DMS114 treated with DMSO at 0.1 percent for 48 hours (cell line): ENCODE results near the gene CDH4.

Source experiments
- DNase-seq: peaks from one replicate; lab custom pipeline; 2025; ENCODE audit not compliant: unreplicated experiment; lab: John Stamatoyannopoulos, UW

CDH4 gene

DNA sequence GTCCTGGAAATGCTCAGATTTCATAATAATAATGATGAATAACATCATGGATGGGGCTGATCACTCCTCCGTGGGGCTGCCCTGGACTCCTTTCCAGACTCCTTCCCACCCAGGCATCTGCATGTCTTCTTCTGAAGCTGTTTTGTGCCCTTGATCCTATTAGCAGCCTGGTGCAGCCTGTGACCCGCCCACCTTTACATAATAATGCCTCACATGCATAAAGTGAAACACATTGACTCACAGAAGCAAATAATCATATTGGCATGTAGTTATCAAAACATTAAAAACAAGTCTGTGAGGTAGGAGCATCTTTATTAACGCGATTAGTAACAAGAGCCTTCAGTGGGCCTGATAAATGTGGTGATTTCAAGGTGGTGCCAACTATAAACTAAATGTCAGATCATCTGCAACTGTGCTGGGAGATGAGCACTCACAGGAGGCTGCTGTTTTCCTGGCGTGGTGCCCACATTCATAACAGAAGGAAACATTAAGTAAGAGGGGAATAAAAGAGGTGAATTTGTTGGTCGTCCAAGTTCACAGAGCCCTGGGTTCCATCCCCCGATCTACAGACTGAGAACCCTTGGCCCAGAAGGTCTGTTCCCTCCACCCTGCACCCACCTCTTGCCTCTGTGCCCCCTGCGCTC lies 344.7 kb downstream of the CDH4 start:
- no peak for DNase-seq

GRCh38 chr20:61597996-61598395 lies 345.9 kb downstream of the CDH4 start:
- no peak for DNase-seq

- DNase-seq = no peak
These were observed 346.5 kb downstream of the CDH4 start for GRCh38 chr20:61598586-61598985.

GRCh38 chr20:61599061-61599531 lies 347.0 kb downstream of the CDH4 start:
- no peak for DNase-seq

DNA sequence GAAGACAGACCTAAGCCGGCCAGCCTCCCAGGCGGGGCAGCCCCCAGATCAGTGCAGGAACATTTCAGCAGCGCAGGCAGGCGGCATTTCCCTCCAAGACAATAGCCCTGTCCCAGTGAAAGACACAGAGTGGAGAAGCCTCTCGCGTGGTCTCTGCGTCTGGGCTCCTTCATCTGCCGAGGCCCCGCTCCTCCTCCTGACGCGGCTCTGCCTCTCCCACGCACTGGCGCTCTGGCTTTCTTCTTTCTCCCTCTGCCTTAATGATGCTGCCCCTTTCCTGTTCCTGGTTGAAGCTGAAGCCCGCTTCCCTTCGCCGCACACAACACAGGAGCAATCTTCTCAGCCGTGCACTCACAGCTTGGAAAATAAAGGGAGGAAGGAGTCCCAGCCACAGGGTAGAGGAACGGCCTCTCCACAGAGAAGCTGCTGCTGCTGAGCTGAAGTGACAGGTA lies 347.5 kb downstream of the CDH4 start:
- no peak for DNase-seq

GRCh38 chr20:61600016-61600415 lies 348.0 kb downstream of the CDH4 start:
- no peak for DNase-seq

DNA sequence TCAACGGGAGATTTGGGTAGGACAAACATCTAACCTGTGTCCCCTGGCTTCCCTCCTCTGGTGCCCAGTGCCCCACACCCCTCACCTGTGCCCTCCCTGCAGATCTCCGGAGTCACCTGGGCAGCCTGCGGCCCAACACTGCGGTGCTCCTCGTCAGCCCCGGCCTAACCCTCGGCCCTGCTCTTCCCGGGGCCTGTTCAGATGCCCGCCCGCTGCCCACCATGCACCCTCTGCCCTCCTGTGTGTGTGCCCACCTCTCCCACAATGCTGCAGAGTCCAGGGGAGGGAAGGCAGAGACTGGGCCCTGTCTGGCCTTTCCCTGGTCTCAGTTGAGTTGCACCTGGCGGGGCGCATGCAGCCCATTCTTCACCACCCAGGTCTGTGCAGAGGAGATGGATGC lies 349.3 kb downstream of the CDH4 start:
- DNase-seq = no peak

- DNase-seq = no peak
These were observed 349.8 kb downstream of the CDH4 start for GRCh38 chr20:61601853-61602252.

GRCh38 chr20:61603715-61604114 lies 351.7 kb downstream of the CDH4 start:
- DNase-seq = no peak

DNA sequence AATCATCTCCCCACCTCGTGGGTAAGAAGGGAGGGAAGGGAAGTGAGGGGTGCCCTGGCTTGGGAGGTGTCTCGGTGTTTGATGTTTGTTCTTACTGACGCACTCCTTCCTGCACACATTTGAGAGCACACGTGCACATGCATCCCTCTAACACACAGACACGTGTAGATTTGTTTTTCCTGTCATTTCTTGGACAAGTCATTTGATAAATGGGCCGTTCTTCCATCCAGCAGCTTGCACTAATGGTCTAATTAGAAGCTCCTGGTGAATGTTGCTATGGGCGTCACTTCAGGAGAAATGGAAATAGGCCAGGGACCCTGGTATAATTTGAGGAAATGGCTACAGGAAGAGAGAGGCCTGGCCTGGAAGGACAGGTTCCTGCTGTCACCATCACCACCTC lies 352.5 kb downstream of the CDH4 start:
- DNase-seq = no peak

DNA sequence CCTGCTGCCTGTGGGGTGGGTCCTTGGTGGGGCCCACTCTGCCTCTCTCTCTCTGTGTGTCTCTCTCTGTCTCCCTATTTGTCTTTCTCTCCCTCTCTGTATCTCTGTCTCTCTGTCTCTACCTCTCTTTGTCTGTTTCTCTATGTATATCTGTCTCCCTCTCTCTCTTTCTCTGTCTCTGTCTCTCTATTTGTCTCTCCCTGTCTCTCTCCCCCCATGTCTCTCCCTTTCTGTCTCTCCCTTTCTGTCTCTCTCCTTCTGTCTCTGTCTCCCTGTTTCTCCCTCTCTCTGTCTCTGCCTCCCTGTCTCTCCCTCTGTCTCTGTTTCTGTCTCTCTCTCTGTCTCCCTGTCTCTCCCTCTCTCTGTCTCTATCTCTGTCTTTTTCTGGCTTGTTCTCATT lies 353.2 kb downstream of the CDH4 start:
- DNase-seq = no peak

DNA sequence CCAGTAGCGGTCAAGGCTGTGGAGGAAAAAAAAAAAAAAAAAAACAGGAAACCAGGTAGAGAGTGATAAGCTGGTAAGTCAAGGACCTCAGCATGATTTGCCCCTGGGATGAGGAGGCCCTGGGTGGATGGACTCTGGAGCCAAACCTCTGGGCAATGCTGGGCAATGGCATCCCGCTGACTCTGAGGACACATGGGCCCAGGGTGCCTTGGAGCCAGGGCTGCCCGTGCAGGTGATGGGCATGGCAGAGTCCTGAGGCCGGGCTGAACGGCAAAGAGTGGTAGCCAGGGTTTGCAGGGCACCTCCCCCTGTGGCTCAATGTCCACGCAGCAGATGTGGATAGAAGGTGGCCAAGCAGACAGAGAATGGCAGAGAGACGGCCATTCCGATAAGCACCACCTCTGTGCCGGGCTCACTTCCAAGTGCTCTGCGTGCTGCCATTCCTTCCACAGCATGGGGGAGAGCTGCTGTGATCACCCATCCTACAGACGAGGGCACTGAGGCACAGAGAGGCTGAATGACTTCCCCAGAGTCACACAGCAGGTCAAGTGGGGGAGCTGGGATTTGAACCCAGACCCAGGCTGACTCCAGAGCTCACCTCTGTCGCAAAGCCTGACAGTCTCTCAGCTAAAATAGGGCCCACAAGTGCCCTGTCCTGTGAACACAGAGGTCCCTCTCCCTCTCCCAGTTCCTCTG lies 353.9 kb downstream of the CDH4 start:
- no peak for DNase-seq

DNA sequence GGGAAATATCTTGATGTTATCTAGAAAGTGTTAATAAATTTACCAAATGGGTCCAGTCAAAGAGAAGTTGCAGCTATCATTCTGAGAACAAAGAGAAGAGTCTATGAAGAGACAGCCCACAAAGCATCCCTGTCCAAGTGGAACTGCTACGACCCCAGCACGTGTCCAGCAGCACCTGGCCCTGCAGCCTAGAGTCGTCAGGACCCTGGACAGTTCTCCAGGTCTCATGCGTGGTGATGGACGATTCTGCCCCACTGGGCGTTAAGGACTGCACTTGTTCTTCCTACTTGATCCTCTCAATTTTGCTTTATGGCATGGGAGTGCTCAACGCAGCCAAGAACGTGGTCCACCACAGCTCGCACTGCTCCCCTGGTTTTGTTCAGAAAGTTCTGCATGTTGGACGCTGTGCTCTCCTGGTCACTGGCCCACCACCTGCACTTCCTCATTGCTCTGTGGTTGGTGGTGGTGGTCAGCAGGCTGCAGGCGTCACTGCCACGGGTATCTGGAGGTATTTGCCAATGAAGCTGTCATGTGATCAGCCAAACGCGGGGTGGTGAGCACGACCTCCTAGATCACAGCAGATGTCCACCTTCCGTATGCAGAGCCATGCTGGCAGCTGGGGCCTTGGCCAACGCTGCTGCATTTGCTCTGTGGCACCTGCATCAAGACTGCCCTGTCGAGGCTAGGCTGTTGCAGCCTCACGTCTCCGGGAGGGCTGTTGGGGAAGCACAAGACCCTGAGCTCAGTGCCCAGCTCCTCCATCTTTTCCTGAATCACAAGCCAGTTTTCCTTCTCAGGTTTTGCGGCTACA lies 356.4 kb downstream of the CDH4 start:
- no peak for DNase-seq

- DNase-seq = no peak
These were observed 357.4 kb downstream of the CDH4 start for GRCh38 chr20:61609461-61609860.

DNA sequence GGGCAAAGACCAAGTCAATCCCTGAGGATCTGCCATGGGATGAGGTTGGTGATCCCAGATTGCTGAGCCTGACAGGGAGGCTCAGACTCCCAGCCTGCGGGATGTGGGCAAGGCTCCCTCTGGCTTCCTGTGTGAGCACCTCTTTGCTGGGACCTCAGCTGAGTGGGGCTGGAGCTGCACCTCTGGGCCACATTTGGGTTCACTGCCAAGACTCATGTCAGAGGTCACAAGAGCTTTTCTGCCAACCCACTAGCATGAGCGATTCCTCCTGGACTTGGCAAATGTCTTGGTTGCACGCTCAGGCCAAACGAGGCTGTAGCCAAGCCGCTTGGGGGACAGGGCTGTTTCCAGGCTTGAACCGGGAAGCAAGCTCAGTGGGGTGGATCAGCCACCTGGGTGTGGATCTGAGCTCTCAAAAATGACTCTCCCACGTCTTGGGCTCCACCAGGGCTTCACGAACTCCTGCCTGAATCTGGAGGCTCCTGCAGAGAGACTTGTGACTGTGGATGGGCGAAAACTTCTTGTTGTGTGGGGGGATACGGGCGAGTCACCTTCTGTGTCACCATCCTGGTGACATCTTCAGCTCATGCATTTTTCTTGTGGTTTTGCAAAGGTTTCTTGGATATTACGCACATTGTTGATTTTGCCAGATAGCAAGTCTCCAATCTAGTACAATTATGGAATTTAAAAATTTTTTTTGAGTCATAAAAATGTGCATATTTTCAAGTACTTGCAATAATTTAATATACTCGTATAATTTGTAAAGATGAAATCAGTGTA lies 359.5 kb downstream of the CDH4 start:
- no peak for DNase-seq

- no peak for DNase-seq
These were observed 362.1 kb downstream of the CDH4 start for GRCh38 chr20:61613917-61614705.

GRCh38 chr20:61614706-61615100 lies 362.6 kb downstream of the CDH4 start:
- no peak for DNase-seq

GRCh38 chr20:61615806-61616205 lies 363.7 kb downstream of the CDH4 start:
- DNase-seq = no peak

- no peak for DNase-seq
These were observed 367.7 kb downstream of the CDH4 start for GRCh38 chr20:61619751-61620150.

DNA sequence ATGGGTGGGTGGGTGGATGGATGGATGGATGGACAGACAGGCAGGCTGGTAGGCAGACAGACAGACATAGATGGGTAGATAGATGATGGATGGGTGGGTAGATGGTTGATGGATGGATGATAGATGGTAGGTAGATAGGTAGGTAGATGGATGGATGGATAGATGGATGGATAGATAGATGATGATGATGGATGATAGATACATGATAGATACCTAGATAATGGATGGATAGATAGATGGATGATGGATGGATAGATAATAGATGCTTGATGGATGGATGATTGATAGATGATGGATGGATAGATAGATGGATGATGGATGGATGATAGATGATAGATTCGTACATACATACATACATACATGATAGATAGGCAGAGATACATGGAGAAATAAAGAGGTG lies 368.1 kb downstream of the CDH4 start:
- DNase-seq = no peak
